Measurements from ENCODE around the gene TMEM98. TPM values are rescaled to one million over a fixed set of nuclear protein-coding genes. Genes with fewer than 3 reads are reported as not detected.

Gene TMEM98, protein sequence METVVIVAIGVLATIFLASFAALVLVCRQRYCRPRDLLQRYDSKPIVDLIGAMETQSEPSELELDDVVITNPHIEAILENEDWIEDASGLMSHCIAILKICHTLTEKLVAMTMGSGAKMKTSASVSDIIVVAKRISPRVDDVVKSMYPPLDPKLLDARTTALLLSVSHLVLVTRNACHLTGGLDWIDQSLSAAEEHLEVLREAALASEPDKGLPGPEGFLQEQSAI
- total RNA-seq = 121 and 122 TPM in 2 replicates

DNA sequence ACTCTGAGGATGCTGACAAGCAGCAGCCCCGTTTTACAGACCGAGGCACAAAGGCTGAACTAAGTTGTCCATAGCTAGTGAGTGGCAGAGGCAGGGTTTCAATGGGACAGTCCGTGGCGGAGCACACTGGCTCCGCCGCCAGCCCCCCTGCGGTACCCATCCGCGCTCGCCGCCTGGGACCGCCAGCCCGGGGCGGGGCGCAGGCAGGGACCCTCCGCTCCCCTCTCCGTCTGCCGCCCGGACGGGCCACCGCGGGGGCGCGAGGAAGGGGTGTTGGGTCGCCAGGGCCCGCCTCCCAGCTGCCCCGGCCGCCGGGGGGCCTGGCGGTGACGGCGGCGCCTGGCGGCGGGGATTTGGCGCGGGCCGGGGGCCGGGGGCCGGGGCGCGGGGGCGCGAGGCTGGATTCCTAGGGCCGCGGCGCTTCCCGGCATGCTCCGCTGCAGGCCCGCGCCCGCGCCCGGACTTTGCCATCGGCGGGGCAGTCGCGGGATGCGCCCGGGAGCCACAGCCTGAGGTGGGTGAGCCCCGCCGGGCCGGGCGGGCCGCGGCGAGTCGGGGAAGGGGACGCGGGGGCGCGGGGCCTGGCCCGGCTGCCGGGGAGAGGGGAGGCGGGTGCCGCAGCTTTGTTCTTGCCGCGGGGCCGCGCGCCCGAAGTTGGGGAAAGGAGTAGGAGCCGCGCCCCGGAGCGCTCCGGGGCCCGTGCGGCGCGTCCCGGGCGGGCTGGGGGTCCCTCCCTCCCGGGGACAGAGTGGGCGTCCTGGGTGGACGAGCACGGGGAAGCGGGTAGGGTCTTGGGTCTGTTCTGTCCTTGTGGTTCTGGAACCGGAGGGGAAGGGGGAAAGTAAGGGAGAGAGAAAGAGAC lies at the start of gene TMEM98:
TMEM98 (plus strand) TSS at position 430 of the 862 bp plus-strand sequence. CDS start 3,376 bp downstream, outside the sequence.

Other genes starting within 250 kb of the TMEM98 start
- gene MYO1D, start 51.0 kb upstream of the TMEM98 start, total RNA-seq = 160 and 162 TPM in 2 replicates
- gene SPACA3, start 63.7 kb downstream of the TMEM98 start, total RNA-seq = not detected in 2 replicates